SU-DHL-6 (cell line): ENCODE measurements around the gene PAX5.

Experiments
- H2AFZ ChIP-seq: fragments of 200-600 bp; sonication (generic); 2 replicates; pipeline ENCODE4 v1.6.1; 2014; ENCODE audit warnings: low read depth, mild to moderate bottlenecking, moderate library complexity, mixed read lengths, antibody characterized with exemption, low read length; ENCODE audit not compliant: severe bottlenecking
- H3F3A ChIP-seq: fragments of 200-600 bp; shearing (Covaris generic); 2 replicates; pipeline ENCODE4 v1.6.0; 2016; ENCODE audit warnings: antibody characterized with exemption, mild to moderate bottlenecking; ENCODE audit not compliant: insufficient read depth
- H3K27ac ChIP-seq: fragments of 200-600 bp; sonication (generic); 2 replicates; pipeline ENCODE4 v1.5.1; 2016; ENCODE audit warnings: low read depth, mild to moderate bottlenecking, low read length, moderate library complexity, mixed read lengths
- H3K27me3 ChIP-seq: fragments of 200-600 bp; sonication (generic), shearing (Covaris generic); 2 replicates; pipeline ENCODE4 v1.6.0; 2014; ENCODE audit warnings: mild to moderate bottlenecking, low read length
- H3K36me3 ChIP-seq: fragments of 200-600 bp; sonication (generic); 2 replicates; pipeline ENCODE4 v1.6.1; 2014; ENCODE audit warnings: mild to moderate bottlenecking, low read length, mixed read lengths
- H3K4me2 ChIP-seq: fragments of 300-600, 200-600 bp; shearing (Covaris generic), sonication (generic); 2 replicates; pipeline ENCODE4 v1.6.0; 2014; ENCODE audit warnings: low read length, low read depth, mild to moderate bottlenecking; ENCODE audit not compliant: poor library complexity, severe bottlenecking
- H3K4me3 ChIP-seq: fragments of 200-600 bp; sonication (generic); 2 replicates; pipeline ENCODE4 v1.5.1; 2014; ENCODE audit warnings: antibody characterized with exemption, low read length, mild to moderate bottlenecking, mixed read lengths; ENCODE audit not compliant: insufficient read depth, poor library complexity, severe bottlenecking
- H3K79me2 ChIP-seq: fragments of 200-600 bp; sonication (generic); 2 replicates; pipeline ENCODE4 v1.6.1; 2014; ENCODE audit warnings: mild to moderate bottlenecking, low read length, moderate library complexity; ENCODE audit not compliant: insufficient read depth
- H3K9ac ChIP-seq: fragments of 200-600 bp; sonication (generic); 2 replicates; pipeline ENCODE4 v1.7.0; 2014; ENCODE audit warnings: mild to moderate bottlenecking, low read length
- H3K9me2 ChIP-seq: fragments of 200-600 bp; sonication (generic); replicated peaks from 2 replicates; pipeline ENCODE4 v1.6.1; 2014; ENCODE audit warnings: low read length; ENCODE audit not compliant: insufficient read depth
- H3K9me3 ChIP-seq: fragments of 200-600 bp; sonication (generic); 2 replicates; pipeline ENCODE4 v1.6.1; 2014; ENCODE audit warnings: low read length, mixed read lengths; ENCODE audit not compliant: insufficient read depth
- H4K20me1 ChIP-seq: fragments of 200-600 bp; sonication (generic); 2 replicates; pipeline ENCODE4 v1.6.1; 2014; ENCODE audit warnings: low read depth, mild to moderate bottlenecking, antibody characterized with exemption, low read length, moderate library complexity, mixed read lengths
- EZH2phosphoT487 ChIP-seq: fragments of 200-600 bp; sonication (generic), shearing (Covaris generic); conservative IDR thresholded peaks from 2 replicates; pipeline ENCODE4 v1.6.1; 2018; ENCODE audit warnings: mild to moderate bottlenecking, antibody characterized with exemption, low read length, moderate library complexity, mixed read lengths
- TF ChIP-seq, protein P1 (sequence below): fragments of 200-600 bp; sonication (generic); IDR thresholded peaks from one replicate; pipeline ENCODE4 v1.5.1; 2017; ENCODE audit warnings: antibody characterized with exemption, mild to moderate bottlenecking, low read length, moderate library complexity; ENCODE audit not compliant: insufficient read depth, poor library complexity, severe bottlenecking

The PAX5 gene

DNA sequence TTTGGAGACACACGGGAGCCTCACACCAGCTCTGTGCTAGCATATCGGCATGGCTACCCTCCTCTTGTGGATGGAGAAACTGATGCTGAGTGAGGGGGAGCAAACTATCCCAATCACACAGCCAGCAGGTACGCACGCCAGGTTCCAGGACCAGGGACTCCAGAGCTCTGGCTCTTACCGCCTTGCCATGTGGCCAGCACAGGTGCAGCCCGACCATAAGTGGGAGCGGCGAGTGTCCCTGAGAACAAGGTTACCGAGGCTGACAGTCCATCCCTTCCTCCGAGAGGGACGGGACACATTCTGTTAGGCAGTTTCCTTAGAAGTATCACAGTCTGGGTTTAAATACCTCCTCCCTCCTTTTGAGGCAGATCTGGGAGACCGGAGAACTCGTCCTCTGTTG, 86.0 kb downstream of the PAX5 start:
- H4K20me1 ChIP-seq, result 0 out of 2 replicates have a peak, but pooled peaks cover 3% of the 10 kb centered on the region
- H3K9me2 ChIP-seq, result no peaks in the 10 kb centered on the region
- peaks cover 14% of the 10 kb centered on the region; the same call in 1 of the 2 replicates for H3F3A ChIP-seq
- no peak overlapping the region for H2AFZ ChIP-seq
- H3K36me3 ChIP-seq, result peaks cover 6% of the 10 kb centered on the region; the same call in 1 of the 2 replicates
- H3K9me3 ChIP-seq, result no peaks in the 10 kb centered on the region
- no peak overlapping the region for H3K4me2 ChIP-seq
- no peaks in the 10 kb centered on the region for H3K27me3 ChIP-seq
- no peak overlapping the region for H3K27ac ChIP-seq
- TF ChIP-seq, protein P1, sequence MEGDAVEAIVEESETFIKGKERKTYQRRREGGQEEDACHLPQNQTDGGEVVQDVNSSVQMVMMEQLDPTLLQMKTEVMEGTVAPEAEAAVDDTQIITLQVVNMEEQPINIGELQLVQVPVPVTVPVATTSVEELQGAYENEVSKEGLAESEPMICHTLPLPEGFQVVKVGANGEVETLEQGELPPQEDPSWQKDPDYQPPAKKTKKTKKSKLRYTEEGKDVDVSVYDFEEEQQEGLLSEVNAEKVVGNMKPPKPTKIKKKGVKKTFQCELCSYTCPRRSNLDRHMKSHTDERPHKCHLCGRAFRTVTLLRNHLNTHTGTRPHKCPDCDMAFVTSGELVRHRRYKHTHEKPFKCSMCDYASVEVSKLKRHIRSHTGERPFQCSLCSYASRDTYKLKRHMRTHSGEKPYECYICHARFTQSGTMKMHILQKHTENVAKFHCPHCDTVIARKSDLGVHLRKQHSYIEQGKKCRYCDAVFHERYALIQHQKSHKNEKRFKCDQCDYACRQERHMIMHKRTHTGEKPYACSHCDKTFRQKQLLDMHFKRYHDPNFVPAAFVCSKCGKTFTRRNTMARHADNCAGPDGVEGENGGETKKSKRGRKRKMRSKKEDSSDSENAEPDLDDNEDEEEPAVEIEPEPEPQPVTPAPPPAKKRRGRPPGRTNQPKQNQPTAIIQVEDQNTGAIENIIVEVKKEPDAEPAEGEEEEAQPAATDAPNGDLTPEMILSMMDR, result no peak
- no peak for TF ChIP-seq EZH2phosphoT487
- no peak overlapping the region for H3K9ac ChIP-seq
- H3K4me3 ChIP-seq, result no peak overlapping the region
- H3K79me2 ChIP-seq, result no peaks in the 10 kb centered on the region

DNA sequence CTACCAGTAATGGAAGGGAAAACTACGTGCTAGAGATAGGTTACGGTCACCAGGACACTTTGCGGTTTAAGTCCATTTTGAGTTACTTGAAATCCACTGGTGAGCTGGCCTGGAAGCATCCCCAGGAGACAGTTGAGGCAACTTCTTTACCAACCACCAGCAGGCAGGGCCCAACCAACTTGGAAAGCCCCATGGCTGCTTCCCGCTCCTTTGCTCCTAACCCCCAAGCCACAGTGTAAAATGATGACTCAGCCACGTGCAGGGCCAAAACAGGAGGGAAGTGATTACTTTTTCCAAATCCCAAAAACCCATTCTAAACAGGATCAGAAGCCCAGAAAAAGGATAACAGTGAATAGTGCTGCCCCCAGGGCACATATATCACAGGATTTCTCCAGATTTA, 87.4 kb downstream of the PAX5 start:
- no peaks in the 10 kb centered on the region for H3K9me3 ChIP-seq
- H3K79me2 ChIP-seq, result no peaks in the 10 kb centered on the region

DNA sequence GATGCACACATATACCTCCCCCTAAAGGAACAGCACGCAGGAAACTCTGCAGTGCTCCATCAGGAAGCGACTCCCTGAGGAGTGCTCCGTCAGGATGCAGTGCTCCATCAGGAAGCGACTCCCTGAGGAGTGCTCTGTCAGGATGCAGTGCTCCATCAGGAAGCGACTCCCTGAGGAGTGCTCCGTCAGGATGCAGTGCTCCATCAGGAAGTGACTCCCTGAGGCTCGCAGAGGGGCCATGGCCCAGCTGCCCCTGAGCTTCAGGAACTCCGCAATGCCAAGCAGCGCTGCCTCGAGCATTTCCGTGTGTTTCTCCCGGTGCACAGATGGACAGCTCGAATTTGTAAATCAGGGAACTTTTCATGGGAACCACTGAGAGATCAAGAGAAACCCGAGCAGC, 88.1 kb downstream of the PAX5 start:
- no peaks in the 10 kb centered on the region for H3K36me3 ChIP-seq
- H3K27ac ChIP-seq, result no peak overlapping the region
- TF ChIP-seq, protein P1, result no peak
- no peak for TF ChIP-seq EZH2phosphoT487
- no peaks in the 10 kb centered on the region for H3K79me2 ChIP-seq
- H3F3A ChIP-seq, result 0 out of 2 replicates have a peak, but pooled peaks cover 3% of the 10 kb centered on the region
- no peaks in the 10 kb centered on the region for H3K9me2 ChIP-seq
- H3K4me2 ChIP-seq, result no peak overlapping the region
- H3K27me3 ChIP-seq, result no peaks in the 10 kb centered on the region
- no peaks in the 10 kb centered on the region for H3K9me3 ChIP-seq
- H4K20me1 ChIP-seq, result no peaks in the 10 kb centered on the region
- no peak overlapping the region for H2AFZ ChIP-seq
- no peak overlapping the region for H3K4me3 ChIP-seq
- H3K9ac ChIP-seq, result no peak overlapping the region

More for the DNA sequence above, 87.4 kb downstream of the PAX5 start:
- Histone ChIP-seq H3K27me3 (no peaks in the 10 kb centered on the region), H3K36me3 (peaks cover 1% of the 10 kb centered on the region; the same call in 1 of the 2 replicates), H3K4me3 (no peak overlapping the region), H3K9ac (no peak overlapping the region), H3K9me2 (no peaks in the 10 kb centered on the region), H3K27ac (no peak overlapping the region), H2AFZ (no peak overlapping the region), H3F3A (peaks cover 9% of the 10 kb centered on the region; the same call in 1 of the 2 replicates), H4K20me1 (0 out of 2 replicates have a peak, but pooled peaks cover under 1% of the 10 kb centered on the region), H3K4me2 (no peak overlapping the region)
- TF ChIP-seq, protein P1, result no peak
- no peak for TF ChIP-seq EZH2phosphoT487
